ENCODE data around the gene SLC2A6.

The SLC2A6 gene

GRCh38 chr9:133526721-133527321 is 47.9 kb upstream of the SLC2A6 start:
- H3K4me3 ChIP-seq (replicated peaks; ENCODE audit: insufficient read depth, low read length): no peak overlapping the region
- H3K27me3 ChIP-seq (ENCODE audit: insufficient read depth, poor library complexity, severe bottlenecking): peaks cover 4% of the 10 kb centered on the region
- H3K27ac ChIP-seq (replicated peaks): no peak overlapping the region
- TF ChIP-seq GABPA (IDR thresholded peaks at IDR 0.05; ENCODE audit: low read depth) (no peak), SPI1 (IDR thresholded peaks at IDR 0.05; ENCODE audit: borderline replicate concordance, low read depth) (no peak), REST (IDR thresholded peaks at IDR 0.05; ENCODE audit: insufficient replicate concordance, low read depth) (no peak), POLR2AphosphoS5 (IDR thresholded peaks at IDR 0.05; ENCODE audit: low read depth) (no peak), CTCF (IDR thresholded peaks at IDR 0.05; ENCODE audit: insufficient read depth, low read length) (no peak)
- no peak for DNase-seq (ENCODE audit: low read depth in 1 of 2, low spot score in 1 of 2)

GRCh38 chr9:133525677-133526076 is 46.8 kb upstream of the SLC2A6 start:
- no peak overlapping the region for H3K27ac ChIP-seq (replicated peaks)
- DNase-seq (ENCODE audit: low read depth in 1 of 2, low spot score in 1 of 2): no peak
- H3K27me3 ChIP-seq (ENCODE audit: insufficient read depth, poor library complexity, severe bottlenecking): peaks cover 4% of the 10 kb centered on the region
- no peak overlapping the region for H3K4me3 ChIP-seq (replicated peaks; ENCODE audit: insufficient read depth, low read length)
- TF ChIP-seq SPI1 (IDR thresholded peaks at IDR 0.05; ENCODE audit: borderline replicate concordance, low read depth) (no peak), CTCF (IDR thresholded peaks at IDR 0.05; ENCODE audit: insufficient read depth, low read length) (no peak), REST (IDR thresholded peaks at IDR 0.05; ENCODE audit: insufficient replicate concordance, low read depth) (no peak), GABPA (IDR thresholded peaks at IDR 0.05; ENCODE audit: low read depth) (no peak), POLR2AphosphoS5 (IDR thresholded peaks at IDR 0.05; ENCODE audit: low read depth) (no peak)

- TF ChIP-seq GABPA (IDR thresholded peaks at IDR 0.05; ENCODE audit: low read depth) (no peak), CTCF (IDR thresholded peaks at IDR 0.05; ENCODE audit: insufficient read depth, low read length) (no peak), SPI1 (IDR thresholded peaks at IDR 0.05; ENCODE audit: borderline replicate concordance, low read depth) (no peak), REST (IDR thresholded peaks at IDR 0.05; ENCODE audit: insufficient replicate concordance, low read depth) (no peak), POLR2AphosphoS5 (IDR thresholded peaks at IDR 0.05; ENCODE audit: low read depth) (no peak)
- peaks cover 4% of the 10 kb centered on the region for H3K27me3 ChIP-seq (ENCODE audit: insufficient read depth, poor library complexity, severe bottlenecking)
- no peak within 1 kb of the TSS for H3K4me3 ChIP-seq (replicated peaks; ENCODE audit: insufficient read depth, low read length)
- no peak within 1 kb of the TSS for H3K27ac ChIP-seq (replicated peaks)
- DNase-seq (ENCODE audit: low read depth in 1 of 2, low spot score in 1 of 2): no peak
Measured at GRCh38 chr9:133524679-133525228, 45.9 kb upstream of the SLC2A6 start, which contains the start of gene MYMK. TSS of gene MYMK (minus strand) at chr9:133524959. CDS start at chr9:133524844, 115 bp downstream.

Measured in HL-60 (cell line).